Fibroblast of lung (primary cell): ENCODE results near the gene KIF6.
A peak's percentile ranks its signal among the peaks of the same experiment; 100 is the strongest.

Experiments used
- EZH2 ChIP-seq: IDR thresholded peaks from 2 replicates; pipeline ENCODE4 v1.5.1; 2012; ENCODE audit warnings: low read length, control low read depth, mild to moderate bottlenecking; ENCODE audit errors: missing control alignments
- TF ChIP-seq, protein P1 (sequence below), 2 donors: IDR thresholded peaks in 1 of 2; conservative IDR thresholded peaks in 1 of 2; 1 replicate in 1 of 2; 2 replicates in 1 of 2; pipeline ENCODE4 v1.5.1; 2011 to 2012; ENCODE audit warnings: low read length in 2 of 2, control low read depth in 1 of 2, inconsistent platforms in 1 of 2, low read depth in 1 of 2, mild to moderate bottlenecking in 1 of 2

GRCh38 chr6:39496915-39497314 is 228.3 kb downstream of the KIF6 start:
- TF ChIP-seq, protein P1, sequence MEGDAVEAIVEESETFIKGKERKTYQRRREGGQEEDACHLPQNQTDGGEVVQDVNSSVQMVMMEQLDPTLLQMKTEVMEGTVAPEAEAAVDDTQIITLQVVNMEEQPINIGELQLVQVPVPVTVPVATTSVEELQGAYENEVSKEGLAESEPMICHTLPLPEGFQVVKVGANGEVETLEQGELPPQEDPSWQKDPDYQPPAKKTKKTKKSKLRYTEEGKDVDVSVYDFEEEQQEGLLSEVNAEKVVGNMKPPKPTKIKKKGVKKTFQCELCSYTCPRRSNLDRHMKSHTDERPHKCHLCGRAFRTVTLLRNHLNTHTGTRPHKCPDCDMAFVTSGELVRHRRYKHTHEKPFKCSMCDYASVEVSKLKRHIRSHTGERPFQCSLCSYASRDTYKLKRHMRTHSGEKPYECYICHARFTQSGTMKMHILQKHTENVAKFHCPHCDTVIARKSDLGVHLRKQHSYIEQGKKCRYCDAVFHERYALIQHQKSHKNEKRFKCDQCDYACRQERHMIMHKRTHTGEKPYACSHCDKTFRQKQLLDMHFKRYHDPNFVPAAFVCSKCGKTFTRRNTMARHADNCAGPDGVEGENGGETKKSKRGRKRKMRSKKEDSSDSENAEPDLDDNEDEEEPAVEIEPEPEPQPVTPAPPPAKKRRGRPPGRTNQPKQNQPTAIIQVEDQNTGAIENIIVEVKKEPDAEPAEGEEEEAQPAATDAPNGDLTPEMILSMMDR (conservative IDR thresholded peaks at IDR 0.05 in 1 of 2, IDR thresholded peaks at IDR 0.05 in 1 of 2; ENCODE audit: low read depth in 1 of 2, low read length in 2 of 2): peak in 1 of 2 donors; percentile 8
- TF ChIP-seq EZH2: no peak
